ENCODE data around the gene NEBL. TPM values are rescaled to one million over a fixed set of nuclear protein-coding genes. Genes with fewer than 3 reads are reported as not detected.

NEBL gene
- total and polyA plus RNA-seq, 9 of the 15 experiments (the other 6 are each of a cell fraction or from before 2014, with no cell fraction given): 0.82 to 14.6 (median 9.8) TPM

GRCh38 chr10:20748551-20748950 is 148.6 kb downstream of the NEBL start:
- no TSS peak for BruUV-seq (replicated peaks)
- DNase-seq (ENCODE audit: extremely low read depth in 1 of 4, low spot score in 3 of 4) (no peak), FAIRE-seq (no peak), ATAC-seq (no peak)
- ChIA-PET CTCF (ENCODE audit: low intra/inter-chr PET ratio) (no interaction called here), POLR2A (no interaction called here)
- in situ Hi-C loops (cut with MboI): no loop called here
- no peaks in the 10 kb centered on the region for H3K79me2 ChIP-seq (ENCODE audit: control insufficient read depth, insufficient read depth, low read length)
- no peak overlapping the region for H2AFZ ChIP-seq (ENCODE audit: low read depth, low read length)
- H3K36me3 ChIP-seq (ENCODE audit: control insufficient read depth, insufficient read depth, low read length): no peaks in the 10 kb centered on the region
- no peaks in the 10 kb centered on the region for H3K27me3 ChIP-seq (ENCODE audit: control insufficient read depth in 2 of 2, insufficient read depth in 2 of 2, low read length in 2 of 2)
- no peak overlapping the region for H3K9ac ChIP-seq (ENCODE audit: insufficient read depth in 1 of 2, low read depth in 2 of 2, low read length in 2 of 2)
- intact Hi-C loops (cut with micrococcal nuclease): no loop called here
- TF ChIP-seq PHF20 (IDR thresholded peaks at IDR 0.05; ENCODE audit: partially characterized antibody) (no peak), NR1H2 (CRISPR knock-in tag; IDR thresholded peaks at IDR 0.05) (no peak), RFX1 (IDR thresholded peaks at IDR 0.05) (no peak), ZNF668 (CRISPR knock-in tag; IDR thresholded peaks at IDR 0.05) (no peak), MIER1 (IDR thresholded peaks at IDR 0.05; ENCODE audit: low read depth) (no peak), CXXC5 (CRISPR knock-in tag; IDR thresholded peaks at IDR 0.05) (no peak), NKRF (IDR thresholded peaks at IDR 0.05; ENCODE audit: borderline replicate concordance) (no peak), STAT5A (IDR thresholded peaks at IDR 0.05; ENCODE audit: borderline replicate concordance, low read length) (no peak), JUN (IDR thresholded peaks at IDR 0.05; ENCODE audit: borderline replicate concordance, low read depth, low read length) (no peak), JUN (CRISPR knock-in tag; IDR thresholded peaks at IDR 0.05; ENCODE audit: borderline replicate concordance) (no peak), TEAD2 (tag; IDR thresholded peaks at IDR 0.05) (no peak), ZNF707 (CRISPR knock-in tag; conservative IDR thresholded peaks at IDR 0.05) (no peak), CGGBP1 (CRISPR knock-in tag; IDR thresholded peaks at IDR 0.05) (no peak), THRB (CRISPR knock-in tag; conservative IDR thresholded peaks at IDR 0.05) (no peak), AFF4 (CRISPR knock-in tag; IDR thresholded peaks at IDR 0.05) (no peak)
- no peak overlapping the region for H3K4me2 ChIP-seq (ENCODE audit: insufficient read depth, low read length)
- no peak overlapping the region for H3K27ac ChIP-seq (ENCODE audit: extremely low read depth, low read depth, low read length)
- H3K9me3 ChIP-seq (replicated peaks; ENCODE audit: control insufficient read depth, insufficient read depth, low read depth, low read length): no peaks in the 10 kb centered on the region
- no peaks in the 10 kb centered on the region for H4K20me1 ChIP-seq (replicated peaks; ENCODE audit: control insufficient read depth, insufficient read depth, low read length)
- H3K4me3 ChIP-seq: no peak overlapping the region
- 0% methylated on average over 2 of the region's 2 CpGs for WGBS (ENCODE audit: insufficient coverage, low coverage, missing lambda C conversion rate)
- H3K9me1 ChIP-seq (ENCODE audit: control insufficient read depth, insufficient read depth, low read length): no peaks in the 10 kb centered on the region
- H3K4me1 ChIP-seq (replicated peaks in 1 of 2; ENCODE audit: control insufficient read depth in 2 of 2, insufficient read depth in 2 of 2, low read length in 2 of 2): no peaks in the 10 kb centered on the region
